Measurements from ENCODE around the gene SPDYE16.
"Not testable (repeated sequence)": the region's sequence is repeated elsewhere in the genome, so short reads cannot be mapped to it uniquely, and the experiment has no call there.

DNA sequence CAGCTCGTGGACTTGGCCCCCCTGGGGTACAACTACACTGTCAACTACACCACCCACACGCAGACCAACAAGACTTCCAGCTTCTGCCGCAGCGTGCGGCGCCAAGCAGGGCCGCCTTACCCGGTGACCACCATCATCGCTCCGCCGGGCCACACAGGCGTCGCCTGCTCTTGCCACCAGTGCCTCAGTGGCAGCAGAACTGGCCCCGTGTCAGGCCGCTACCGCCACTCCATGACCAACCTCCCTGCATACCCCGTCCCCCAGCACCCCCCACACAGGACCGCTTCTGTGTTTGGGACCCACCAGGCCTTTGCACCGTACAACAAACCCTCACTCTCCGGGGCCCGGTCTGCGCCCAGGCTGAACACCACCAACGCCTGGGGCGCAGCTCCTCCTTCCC, 60.4 kb downstream of the SPDYE16 start:
- TF ChIP-seq CTCF, POLR2A, POLR2AphosphoS5 (IDR thresholded peaks at IDR 0.05): not testable (repeated sequence)

Measured in prostate gland (tissue), 2 donors.